Gastrocnemius medialis (tissue), 4 donors: ENCODE measurements around the gene THEM4.

Experiments used
- CTCF ChIP-seq, 5 experiments: fragments of 450-650 bp in 3 of 5; fragments of 200-600 bp in 2 of 5; sonication (generic) in 2 of 5; IDR thresholded peaks in 4 of 5; conservative IDR thresholded peaks in 1 of 5; 1 replicate in 4 of 5; 2 replicates in 1 of 5; pipeline ENCODE4 v1.5.1; 2016 to 2019; ENCODE audit warnings: antibody characterized with exemption in 5 of 5, mild to moderate bottlenecking in 3 of 5, moderate library complexity in 3 of 5
- POLR2A ChIP-seq, 2 donors: fragments of 450-650 bp; IDR thresholded peaks; one replicate each; pipeline ENCODE4 v1.6.1; 2017; ENCODE audit warnings: antibody characterized with exemption in 2 of 2, mild to moderate bottlenecking in 2 of 2, moderate library complexity in 2 of 2

DNA sequence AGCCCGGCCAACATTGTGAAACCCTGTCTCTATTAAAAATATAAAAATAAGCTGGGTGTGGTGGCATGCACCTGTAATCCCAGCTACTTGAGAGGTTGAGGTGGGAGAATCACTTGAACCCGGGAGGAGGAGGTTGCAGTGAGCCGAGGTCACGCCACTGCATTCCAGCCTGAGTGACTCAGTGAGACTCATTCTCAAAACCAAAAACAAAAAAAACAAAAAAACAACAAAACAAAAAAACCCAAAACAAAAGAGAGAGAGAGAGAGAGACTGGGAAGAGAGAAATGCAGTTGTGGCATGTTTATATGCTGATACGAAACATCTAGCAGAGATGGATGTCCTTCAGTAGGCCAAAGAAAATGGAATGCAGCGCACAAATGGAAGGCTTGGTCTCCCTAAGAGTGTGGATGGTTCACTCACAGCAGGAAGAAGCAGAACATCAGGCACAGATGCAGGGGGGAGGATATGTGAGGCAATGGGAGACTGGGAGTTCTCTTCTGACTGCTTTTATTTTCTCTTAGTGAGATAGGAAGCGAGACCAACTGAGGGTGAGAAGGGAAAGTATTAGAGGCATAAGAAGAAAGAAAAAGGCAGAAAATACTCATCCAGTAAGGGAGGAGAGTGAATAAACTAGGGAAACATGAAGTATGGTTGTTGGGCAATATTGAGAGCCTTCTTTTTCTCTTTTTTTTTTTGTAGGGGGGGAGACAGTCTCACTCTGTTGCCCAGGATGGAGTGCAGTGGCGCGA lies 16.0 kb downstream of the THEM4 start:
- TF ChIP-seq POLR2A (IDR thresholded peaks at IDR 0.05) (no peak), CTCF (IDR thresholded peaks at IDR 0.05 in 4 of 5, conservative IDR thresholded peaks at IDR 0.05 in 1 of 5) (no peak)
